BE2C (cell line): ENCODE measurements around the gene SP7.

ENCODE experiments used
- DNase-seq: peaks from one replicate; pipeline ENCODE4 v3.0.0-alpha.2; 2020
- H3K27me3 ChIP-seq: fragments of 250-450 bp; sonication (Bioruptor Pico); 2 replicates; pipeline ENCODE4 v1.5.1; 2020; ENCODE audit warnings: mild to moderate bottlenecking
- H3K36me3 ChIP-seq: fragments of 250-450 bp; sonication (Bioruptor Pico); 2 replicates; pipeline ENCODE4 v1.5.1; 2020; ENCODE audit warnings: mild to moderate bottlenecking
- H3K4me1 ChIP-seq: fragments of 250-450 bp; sonication (Bioruptor Pico); 2 replicates; pipeline ENCODE4 v1.5.1; 2020
- H3K4me3 ChIP-seq: 2 replicates; pipeline ENCODE4 v1.5.1; 2011; ENCODE audit warnings: low read depth, low read length
- H3K9me3 ChIP-seq: fragments of 250-450 bp; sonication (Bioruptor Pico); 2 replicates; pipeline ENCODE4 v1.5.1; 2020
- CTCF ChIP-seq: IDR thresholded peaks from 2 replicates; pipeline ENCODE4 v1.5.1; 2012; ENCODE audit warnings: mild to moderate bottlenecking, low read depth, low read length

The SP7 gene

GRCh38 chr12:53292426-53292825, 43.7 kb downstream of the SP7 start:
- H3K9me3 ChIP-seq, result no peaks in the 10 kb centered on the region
- H3K4me3 ChIP-seq, result no peak overlapping the region
- TF ChIP-seq CTCF, result no peak
- DNase-seq, result no peak
- no peaks in the 10 kb centered on the region for H3K27me3 ChIP-seq
- peaks cover 64% of the 10 kb centered on the region for H3K36me3 ChIP-seq
- no peaks in the 10 kb centered on the region for H3K4me1 ChIP-seq

DNA sequence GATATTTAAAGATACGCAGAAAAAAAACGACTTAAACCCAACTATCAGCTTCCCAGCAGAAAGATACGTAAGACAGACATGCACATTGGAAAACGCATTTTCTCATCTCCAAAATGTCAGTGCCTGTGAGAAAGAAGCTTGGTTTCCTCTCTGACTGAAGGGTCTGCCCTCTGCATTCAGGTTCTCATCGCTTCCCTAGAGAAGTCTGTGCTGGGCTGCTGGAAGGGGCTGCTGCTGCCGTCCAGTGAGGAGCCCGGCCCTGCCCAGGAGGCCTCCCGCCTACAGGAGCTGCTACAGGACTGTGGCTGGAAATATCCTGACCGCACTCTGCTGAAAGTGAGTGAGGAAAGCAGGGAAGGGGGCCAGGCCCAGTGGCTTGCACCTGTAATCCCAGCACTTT, 45.5 kb downstream of the SP7 start:
- Histone ChIP-seq H3K4me3 (no peak overlapping the region), H3K27me3 (no peaks in the 10 kb centered on the region), H3K9me3 (no peaks in the 10 kb centered on the region), H3K36me3 (peaks cover 72% of the 10 kb centered on the region), H3K4me1 (no peaks in the 10 kb centered on the region)
- DNase-seq, result no peak
- TF ChIP-seq CTCF, result no peak

DNA sequence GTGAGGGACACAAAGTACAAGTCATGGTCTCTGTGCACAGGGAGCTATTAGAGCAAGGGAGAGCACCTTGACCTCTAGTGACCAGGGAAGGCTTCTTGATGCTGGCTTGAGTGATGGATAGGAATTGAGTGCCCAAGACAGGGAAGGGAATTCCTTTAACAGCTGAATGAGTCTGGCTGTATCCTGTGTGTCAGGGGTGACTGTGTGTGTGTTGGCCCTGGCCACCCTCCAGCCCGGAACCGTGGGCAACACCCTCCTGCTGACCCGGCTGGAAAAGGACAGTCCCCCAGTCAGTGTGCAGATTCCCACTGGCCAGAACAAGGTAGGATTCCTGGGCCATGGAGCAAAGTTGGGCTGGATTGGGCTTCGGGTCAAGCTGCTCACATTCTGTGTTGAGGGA, 46.3 kb downstream of the SP7 start:
- Histone ChIP-seq H3K27me3 (no peaks in the 10 kb centered on the region), H3K4me3 (no peak overlapping the region), H3K9me3 (no peaks in the 10 kb centered on the region), H3K4me1 (no peaks in the 10 kb centered on the region), H3K36me3 (peaks cover 76% of the 10 kb centered on the region)
- no peak for DNase-seq
- TF ChIP-seq CTCF, result no peak

- Histone ChIP-seq H3K4me1 (no peaks in the 10 kb centered on the region), H3K4me3 (no peak overlapping the region), H3K36me3 (peaks cover 80% of the 10 kb centered on the region)
Measured at GRCh38 chr12:53288322-53288721, 47.8 kb downstream of the SP7 start.

GRCh38 chr12:53287741-53288216, 48.4 kb downstream of the SP7 start:
- peak; percentile 72 for DNase-seq
- Histone ChIP-seq H3K4me1 (no peaks in the 10 kb centered on the region), H3K9me3 (no peaks in the 10 kb centered on the region), H3K4me3 (no peak overlapping the region), H3K36me3 (peaks cover 81% of the 10 kb centered on the region), H3K27me3 (no peaks in the 10 kb centered on the region)
- peak; percentile 86 for TF ChIP-seq CTCF

More at GRCh38 chr12:53288322-53288721, 47.8 kb downstream of the SP7 start:
- DNase-seq, result no peak
- Histone ChIP-seq H3K27me3 (no peaks in the 10 kb centered on the region), H3K9me3 (no peaks in the 10 kb centered on the region)
- TF ChIP-seq CTCF, result no peak

DNA sequence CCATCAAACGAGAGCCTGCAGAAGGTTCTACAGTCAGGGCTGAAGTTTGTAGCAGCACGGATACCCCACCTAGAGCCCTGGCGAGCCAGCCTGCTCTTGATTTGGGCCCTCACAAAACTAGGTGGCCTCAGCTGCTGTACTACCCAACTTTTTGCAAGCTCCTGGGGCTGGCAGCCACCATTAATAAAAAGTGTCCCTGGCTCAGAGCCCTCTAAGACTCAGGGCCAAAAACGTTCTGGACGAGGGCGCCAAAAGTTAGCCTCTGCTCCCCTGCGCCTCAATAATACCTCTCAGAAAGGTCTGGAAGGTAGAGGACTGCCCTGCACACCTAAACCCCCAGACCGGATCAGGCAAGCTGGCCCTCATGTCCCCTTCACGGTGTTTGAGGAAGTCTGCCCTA, 49.7 kb downstream of the SP7 start:
- Histone ChIP-seq H3K9me3 (no peaks in the 10 kb centered on the region), H3K36me3 (peaks cover 81% of the 10 kb centered on the region), H3K4me3 (no peak overlapping the region), H3K4me1 (no peaks in the 10 kb centered on the region), H3K27me3 (no peaks in the 10 kb centered on the region)
- no peak for TF ChIP-seq CTCF
- DNase-seq, result no peak
